Fibroblast of lung (primary cell): ENCODE results near the gene RGS1. TPM values are rescaled to one million over a fixed set of nuclear protein-coding genes. Genes with fewer than 3 reads are reported as not detected.
A peak's percentile ranks its signal among the peaks of the same experiment; 100 is the strongest.

Experiments used
- DNase-seq, 2 donors: peaks; one replicate each; pipeline versions ENCODE4 v3.0.0 to v3.0.0-alpha.2; 2010; ENCODE audit warnings: low read depth in 2 of 2
- H2AFZ ChIP-seq: 2 replicates; pipeline ENCODE4 v1.5.1; 2012; ENCODE audit warnings: low read length, control low read depth, inconsistent platforms
- H3K27ac ChIP-seq: 2 replicates; pipeline ENCODE4 v1.5.1; 2011; ENCODE audit warnings: low read length, control low read depth; ENCODE audit not compliant: insufficient read depth
- H3K27me3 ChIP-seq: 2 replicates; pipeline ENCODE4 v1.5.1; 2011; ENCODE audit warnings: mild to moderate bottlenecking, low read length; ENCODE audit not compliant: control insufficient read depth, insufficient read depth
- H3K36me3 ChIP-seq: 2 replicates; pipeline ENCODE4 v1.5.1; 2011; ENCODE audit warnings: low read length; ENCODE audit not compliant: control insufficient read depth, insufficient read depth
- H3K4me1 ChIP-seq: 2 replicates; pipeline ENCODE4 v1.5.1; 2011; ENCODE audit warnings: low read length; ENCODE audit not compliant: control insufficient read depth, insufficient read depth; ENCODE audit errors: extremely low read depth
- H3K4me2 ChIP-seq: 2 replicates; pipeline ENCODE4 v1.5.1; 2011; ENCODE audit warnings: low read length, control low read depth; ENCODE audit not compliant: insufficient read depth; ENCODE audit errors: extremely low read depth
- H3K4me3 ChIP-seq, 4 experiments: fragments of 200-600 bp in 1 of 4; sonication (generic) in 1 of 4; replicated peaks in 1 of 4; 2 replicates each; pipeline ENCODE4 v1.5.1; 2011 to 2016; ENCODE audit warnings: low read length in 4 of 4, low read depth in 3 of 4, mild to moderate bottlenecking in 3 of 4, control low read depth in 2 of 4, inconsistent platforms in 1 of 4, mixed read lengths in 1 of 4; ENCODE audit not compliant: insufficient read depth in 1 of 4; ENCODE audit errors: control extremely low read depth in 1 of 4
- H3K79me2 ChIP-seq: 2 replicates; pipeline ENCODE4 v1.5.1; 2012; ENCODE audit warnings: mild to moderate bottlenecking, low read length, inconsistent platforms; ENCODE audit not compliant: control insufficient read depth, insufficient read depth
- H3K9ac ChIP-seq: 2 replicates; pipeline ENCODE4 v1.5.1; 2011; ENCODE audit warnings: mild to moderate bottlenecking, low read length, control low read depth; ENCODE audit not compliant: insufficient read depth
- H3K9me3 ChIP-seq: 2 replicates; pipeline ENCODE4 v1.5.1; 2012; ENCODE audit warnings: low read depth, low read length; ENCODE audit not compliant: control insufficient read depth, insufficient read depth
- H4K20me1 ChIP-seq: 2 replicates; pipeline ENCODE4 v1.5.1; 2011; ENCODE audit warnings: low read length; ENCODE audit not compliant: control insufficient read depth, insufficient read depth; ENCODE audit errors: extremely low read depth
- CTCF ChIP-seq, 2 donors: IDR thresholded peaks in 1 of 2; conservative IDR thresholded peaks in 1 of 2; 1 replicate in 1 of 2; 2 replicates in 1 of 2; pipeline ENCODE4 v1.5.1; 2011 to 2012; ENCODE audit warnings: low read length in 2 of 2, control low read depth in 1 of 2, inconsistent platforms in 1 of 2, low read depth in 1 of 2, mild to moderate bottlenecking in 1 of 2
- EZH2 ChIP-seq: IDR thresholded peaks from 2 replicates; pipeline ENCODE4 v1.5.1; 2012; ENCODE audit warnings: low read length, control low read depth, mild to moderate bottlenecking; ENCODE audit errors: missing control alignments
- polyA plus RNA-seq, 2 donors: library from polyadenylated mRNA; depleted of rRNA in 1 of 2; stranded (reverse) in 1 of 2; unstranded in 1 of 2; fragments of >200 nt; gene quantifications; 2 replicates each; pipeline ENCODE4 v1.2.1, GENCODE V29; 2011 to 2012; ENCODE audit warnings: missing spikeins in 1 of 2
- total RNA-seq: library from RNA; depleted of rRNA; stranded (reverse); fragments of >200 nt; gene quantifications from 2 replicates; pipeline ENCODE4 v1.2.1, GENCODE V29; 2014

RGS1 gene
- total and polyA plus RNA-seq, 2 donors (not counting 1 experiment from before 2014, with no cell fraction given): 0.18 to 0.50 TPM

DNA sequence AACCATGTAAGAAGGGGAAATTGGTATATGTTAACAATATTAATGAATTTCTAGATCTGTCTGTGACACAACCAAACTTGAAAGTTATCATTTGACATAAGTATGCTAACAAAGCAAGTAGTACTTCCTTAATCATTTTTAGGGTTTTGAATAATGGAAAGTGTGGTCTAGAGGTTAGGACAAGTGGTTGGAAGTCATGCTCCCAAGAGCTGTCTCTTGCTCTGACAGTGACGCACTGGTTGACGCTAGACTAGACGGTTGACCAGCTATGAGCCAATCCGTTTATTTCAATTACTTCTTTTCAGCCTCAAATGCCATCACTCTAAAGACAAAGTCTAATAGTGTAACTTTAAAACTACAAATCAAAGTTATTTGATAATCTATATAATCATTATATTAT, 20.7 kb upstream of the RGS1 start:
- Histone ChIP-seq H4K20me1 (no peaks in the 10 kb centered on the region), H3K36me3 (no peaks in the 10 kb centered on the region), H3K27ac (no peak overlapping the region), H3K27me3 (no peaks in the 10 kb centered on the region), H3K9me3 (no peaks in the 10 kb centered on the region), H3K4me2 (no peak overlapping the region), H3K4me3 (no peak overlapping the region), H3K4me1 (peaks cover 12% of the 10 kb centered on the region), H2AFZ (no peak overlapping the region), H3K79me2 (no peaks in the 10 kb centered on the region), H3K9ac (no peak overlapping the region)
- TF ChIP-seq CTCF (conservative IDR thresholded peaks at IDR 0.05 in 1 of 2, IDR thresholded peaks at IDR 0.05 in 1 of 2; ENCODE audit: low read depth in 1 of 2, low read length in 2 of 2): no peak
- no peak for TF ChIP-seq EZH2
- DNase-seq: peak in 1 of 2 donors; percentile 62

- H3K9me3 ChIP-seq: no peaks in the 10 kb centered on the region
- H3K4me1 ChIP-seq: peaks cover 14% of the 10 kb centered on the region
- H3K27ac ChIP-seq: no peak overlapping the region
- H3K4me3 ChIP-seq: no peak overlapping the region
- H3K79me2 ChIP-seq: no peaks in the 10 kb centered on the region
- no peaks in the 10 kb centered on the region for H4K20me1 ChIP-seq
- no peak overlapping the region for H2AFZ ChIP-seq
- no peak for DNase-seq
- H3K27me3 ChIP-seq: no peaks in the 10 kb centered on the region
- no peak overlapping the region for H3K9ac ChIP-seq
- no peaks in the 10 kb centered on the region for H3K36me3 ChIP-seq
- TF ChIP-seq CTCF (conservative IDR thresholded peaks at IDR 0.05 in 1 of 2, IDR thresholded peaks at IDR 0.05 in 1 of 2; ENCODE audit: low read depth in 1 of 2, low read length in 2 of 2) (no peak), EZH2 (no peak)
- no peak overlapping the region for H3K4me2 ChIP-seq
Measured at GRCh38 chr1:192555399-192555798, 20.2 kb upstream of the RGS1 start.

DNA sequence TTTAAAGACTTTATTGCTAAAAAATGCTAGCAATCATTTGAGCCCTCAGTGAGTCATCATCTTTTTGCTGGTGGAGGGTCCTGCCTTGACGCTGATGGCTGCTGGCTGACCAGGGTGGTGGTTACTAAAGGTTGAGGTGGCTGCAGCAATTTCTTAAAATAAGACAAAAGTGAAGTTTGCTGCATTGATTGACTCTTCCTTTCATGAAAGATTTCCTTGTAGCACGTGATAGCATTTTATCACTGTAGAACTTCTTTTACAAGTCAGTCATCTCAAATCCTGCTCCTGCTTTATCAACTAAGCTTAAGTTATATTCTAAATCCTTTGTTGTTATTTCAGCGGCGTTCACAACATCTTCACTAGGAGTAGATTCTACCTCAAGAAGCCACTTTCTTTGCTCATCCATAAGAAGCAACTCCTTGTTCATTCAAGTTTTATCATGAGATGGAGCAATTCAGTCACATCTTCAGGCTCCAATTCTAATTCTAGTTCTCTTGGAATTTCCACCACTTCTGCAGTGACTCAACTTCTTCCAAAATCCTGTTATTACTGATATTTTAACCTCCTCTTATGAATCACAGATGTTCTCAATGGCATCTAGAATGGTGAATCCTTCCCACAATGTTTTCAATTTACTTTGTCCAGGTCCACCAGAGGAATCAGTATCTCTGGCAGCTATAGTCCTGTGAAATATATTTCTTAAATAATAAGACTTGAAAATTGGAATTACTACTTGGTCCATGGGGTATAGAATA, 17.6 kb upstream of the RGS1 start:
- H3K4me2 ChIP-seq: no peak overlapping the region
- no peak for TF ChIP-seq EZH2
- TF ChIP-seq CTCF (conservative IDR thresholded peaks at IDR 0.05 in 1 of 2, IDR thresholded peaks at IDR 0.05 in 1 of 2; ENCODE audit: low read depth in 1 of 2, low read length in 2 of 2): no peak

More for the DNA sequence above, 17.6 kb upstream of the RGS1 start:
- Histone ChIP-seq H2AFZ (no peak overlapping the region), H3K4me3 (no peak overlapping the region), H3K4me1 (peaks cover 13% of the 10 kb centered on the region), H4K20me1 (no peaks in the 10 kb centered on the region), H3K79me2 (no peaks in the 10 kb centered on the region), H3K27ac (peak overlapping the region; percentile 90), H3K27me3 (no peaks in the 10 kb centered on the region), H3K9ac (no peak overlapping the region), H3K9me3 (no peaks in the 10 kb centered on the region), H3K36me3 (no peaks in the 10 kb centered on the region)
- peak in 1 of 2 donors; percentile 58 for DNase-seq
